Liver (tissue), 3 donors: Measurements from ENCODE around the gene PTGS2.

Experiments
- CTCF ChIP-seq: fragments of 150-350 bp; IDR thresholded peaks from 2 replicates; pipeline ENCODE4 v1.5.1; 2017; ENCODE audit warnings: improper control_type of control experiment, low read depth, low read length; ENCODE audit not compliant: missing input control
- EGR1 ChIP-seq, 2 donors: IDR thresholded peaks; 2 replicates each; pipeline ENCODE4 v1.6.1; 2016 to 2018; ENCODE audit warnings: antibody characterized with exemption in 2 of 2, low read depth in 2 of 2
- FOXA1 ChIP-seq: IDR thresholded peaks from 2 replicates; pipeline ENCODE4 v1.6.1; 2016; ENCODE audit warnings: antibody characterized with exemption
- GABPA ChIP-seq, 2 donors: IDR thresholded peaks in 1 of 2; conservative IDR thresholded peaks in 1 of 2; 2 replicates each; pipeline ENCODE4 v1.6.1; 2016; ENCODE audit warnings: antibody characterized with exemption in 2 of 2, mild to moderate bottlenecking in 1 of 2, moderate library complexity in 1 of 2
- HNF4G ChIP-seq: IDR thresholded peaks from 2 replicates; pipeline ENCODE4 v1.6.1; 2016; ENCODE audit warnings: antibody characterized with exemption
- RAD21 ChIP-seq, 2 donors: IDR thresholded peaks; 2 replicates each; pipeline ENCODE4 v1.6.1; 2016; ENCODE audit warnings: antibody characterized with exemption in 2 of 2, mild to moderate bottlenecking in 2 of 2
- RXRA ChIP-seq, 2 donors: IDR thresholded peaks; 2 replicates each; pipeline ENCODE4 v1.6.1; 2017 to 2018; ENCODE audit warnings: antibody characterized with exemption in 2 of 2, mild to moderate bottlenecking in 1 of 2
- SP1 ChIP-seq: IDR thresholded peaks from 2 replicates; pipeline ENCODE4 v1.6.1; 2018; ENCODE audit warnings: antibody characterized with exemption, mild to moderate bottlenecking
- TAF1 ChIP-seq: conservative IDR thresholded peaks from 2 replicates; pipeline ENCODE4 v1.6.1; 2016; ENCODE audit warnings: antibody characterized with exemption, mild to moderate bottlenecking
- TF ChIP-seq, protein P1 (sequence below): IDR thresholded peaks from 2 replicates; pipeline ENCODE4 v1.6.1; 2016; ENCODE audit warnings: antibody characterized with exemption, mild to moderate bottlenecking
- TF ChIP-seq, protein P2 (sequence below): IDR thresholded peaks from 2 replicates; pipeline ENCODE4 v1.6.1; 2016; ENCODE audit warnings: antibody characterized with exemption
- TF ChIP-seq, protein P3 (sequence below): IDR thresholded peaks from 2 replicates; pipeline ENCODE4 v1.6.1; 2016; ENCODE audit warnings: antibody characterized with exemption
- donor health status: healthy.
- donor health status: healthy.

- TF ChIP-seq CTCF (no peak), TAF1 (no peak), FOXA1 (no peak), RXRA (IDR thresholded peaks at IDR 0.05) (no peak), EGR1 (IDR thresholded peaks at IDR 0.05; ENCODE audit: low read depth in 2 of 2) (no peak), HNF4G (no peak), RAD21 (IDR thresholded peaks at IDR 0.05) (no peak), GABPA (IDR thresholded peaks at IDR 0.05 in 1 of 2, conservative IDR thresholded peaks at IDR 0.05 in 1 of 2) (no peak), SP1 (no peak)
- TF ChIP-seq, protein P1, sequence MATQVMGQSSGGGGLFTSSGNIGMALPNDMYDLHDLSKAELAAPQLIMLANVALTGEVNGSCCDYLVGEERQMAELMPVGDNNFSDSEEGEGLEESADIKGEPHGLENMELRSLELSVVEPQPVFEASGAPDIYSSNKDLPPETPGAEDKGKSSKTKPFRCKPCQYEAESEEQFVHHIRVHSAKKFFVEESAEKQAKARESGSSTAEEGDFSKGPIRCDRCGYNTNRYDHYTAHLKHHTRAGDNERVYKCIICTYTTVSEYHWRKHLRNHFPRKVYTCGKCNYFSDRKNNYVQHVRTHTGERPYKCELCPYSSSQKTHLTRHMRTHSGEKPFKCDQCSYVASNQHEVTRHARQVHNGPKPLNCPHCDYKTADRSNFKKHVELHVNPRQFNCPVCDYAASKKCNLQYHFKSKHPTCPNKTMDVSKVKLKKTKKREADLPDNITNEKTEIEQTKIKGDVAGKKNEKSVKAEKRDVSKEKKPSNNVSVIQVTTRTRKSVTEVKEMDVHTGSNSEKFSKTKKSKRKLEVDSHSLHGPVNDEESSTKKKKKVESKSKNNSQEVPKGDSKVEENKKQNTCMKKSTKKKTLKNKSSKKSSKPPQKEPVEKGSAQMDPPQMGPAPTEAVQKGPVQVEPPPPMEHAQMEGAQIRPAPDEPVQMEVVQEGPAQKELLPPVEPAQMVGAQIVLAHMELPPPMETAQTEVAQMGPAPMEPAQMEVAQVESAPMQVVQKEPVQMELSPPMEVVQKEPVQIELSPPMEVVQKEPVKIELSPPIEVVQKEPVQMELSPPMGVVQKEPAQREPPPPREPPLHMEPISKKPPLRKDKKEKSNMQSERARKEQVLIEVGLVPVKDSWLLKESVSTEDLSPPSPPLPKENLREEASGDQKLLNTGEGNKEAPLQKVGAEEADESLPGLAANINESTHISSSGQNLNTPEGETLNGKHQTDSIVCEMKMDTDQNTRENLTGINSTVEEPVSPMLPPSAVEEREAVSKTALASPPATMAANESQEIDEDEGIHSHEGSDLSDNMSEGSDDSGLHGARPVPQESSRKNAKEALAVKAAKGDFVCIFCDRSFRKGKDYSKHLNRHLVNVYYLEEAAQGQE, result no peak
- TF ChIP-seq, protein P2, sequence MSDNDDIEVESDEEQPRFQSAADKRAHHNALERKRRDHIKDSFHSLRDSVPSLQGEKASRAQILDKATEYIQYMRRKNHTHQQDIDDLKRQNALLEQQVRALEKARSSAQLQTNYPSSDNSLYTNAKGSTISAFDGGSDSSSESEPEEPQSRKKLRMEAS, result no peak
- TF ChIP-seq, protein P3, sequence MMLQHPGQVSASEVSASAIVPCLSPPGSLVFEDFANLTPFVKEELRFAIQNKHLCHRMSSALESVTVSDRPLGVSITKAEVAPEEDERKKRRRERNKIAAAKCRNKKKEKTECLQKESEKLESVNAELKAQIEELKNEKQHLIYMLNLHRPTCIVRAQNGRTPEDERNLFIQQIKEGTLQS, result no peak
Measured at GRCh38 chr1:186670297-186671135, 9.7 kb downstream of the PTGS2 start.
